Thoracic aorta (tissue), 2 donors: ENCODE measurements around the gene RMRP. TPM values are rescaled to one million over a fixed set of nuclear protein-coding genes. Genes with fewer than 3 reads are reported as not detected.

Source experiments
- ATAC-seq: fragments of 150-250 bp; one replicate; pipeline ENCODE4 v1.8.0; 2017; ENCODE audit warnings: low read depth; ENCODE audit not compliant: insufficient number of reproducible peaks, low FRiP score
- DNase-seq: peaks from one replicate; pipeline ENCODE4 v3.0.0-alpha.2; 2020; ENCODE audit warnings: low spot score
- H3K27ac ChIP-seq, 2 donors: fragments of 200-600 bp; sonication (generic); 1 replicate in 1 of 2; 2 replicates in 1 of 2; pipeline ENCODE4 v1.5.1; 2016; ENCODE audit warnings: mild to moderate bottlenecking in 2 of 2, moderate library complexity in 2 of 2
- H3K27me3 ChIP-seq: fragments of 200-600 bp; sonication (generic); replicated peaks from 2 replicates; pipeline ENCODE4 v1.6.0; 2016; ENCODE audit warnings: mild to moderate bottlenecking; ENCODE audit not compliant: insufficient read depth
- H3K36me3 ChIP-seq: fragments of 200-600 bp; sonication (generic); one replicate; pipeline ENCODE4 v1.5.1; 2016
- H3K4me1 ChIP-seq, 2 donors: fragments of 200-600 bp; sonication (generic); 1 replicate in 1 of 2; 2 replicates in 1 of 2; pipeline versions ENCODE4 v1.5.1 to v1.6.0; 2016; ENCODE audit warnings: low read depth in 2 of 2, mild to moderate bottlenecking in 1 of 2; ENCODE audit not compliant: control insufficient read depth in 1 of 2
- H3K4me3 ChIP-seq: fragments of 200-600 bp; sonication (generic); 2 replicates; pipeline ENCODE4 v1.5.1; 2016; ENCODE audit warnings: mild to moderate bottlenecking
- H3K9me3 ChIP-seq: fragments of 200-600 bp; sonication (generic); 2 replicates; pipeline ENCODE4 v1.5.1; 2016
- CTCF ChIP-seq: fragments of 200-600 bp; sonication (generic); IDR thresholded peaks from one replicate; pipeline ENCODE4 v1.5.1; 2019; ENCODE audit warnings: antibody characterized with exemption
- total RNA-seq, 2 donors: library from RNA; depleted of rRNA; stranded (reverse); fragments of >200 nt; gene quantifications; one replicate each; pipeline versions ENCODE4 v1.1.0 to v1.2.3, GENCODE V29; 2016

The RMRP gene
- total RNA-seq, 2 donors from 2014 or later = 1,550 to 5,543 TPM

- H3K27ac ChIP-seq = peak overlapping the region; percentile 99 to 100
- H3K4me1 ChIP-seq = peaks cover 6 to 52% of the 10 kb centered on the region in 2 donors
- H3K9me3 ChIP-seq = no peaks in the 10 kb centered on the region
- peaks cover 59% of the 10 kb centered on the region for H3K36me3 ChIP-seq
- H3K4me3 ChIP-seq = peak overlapping the region; percentile 94
- no peak for TF ChIP-seq CTCF
- no peak for DNase-seq
- H3K27me3 ChIP-seq = no peaks in the 10 kb centered on the region
- ATAC-seq = no peak
Observed at GRCh38 chr9:35682520-35683315, 24.9 kb upstream of the RMRP start.

GRCh38 chr9:35682051-35682450 is 24.2 kb upstream of the RMRP start:
- H3K27me3 ChIP-seq = no peaks in the 10 kb centered on the region
- no peak overlapping the region for H3K4me3 ChIP-seq
- DNase-seq = no peak
- H3K27ac ChIP-seq = peak overlapping the region; percentile 99 to 100
- ATAC-seq = no peak
- TF ChIP-seq CTCF = no peak
- H3K4me1 ChIP-seq = peaks cover 6 to 58% of the 10 kb centered on the region in 2 donors
- no peaks in the 10 kb centered on the region for H3K9me3 ChIP-seq
- H3K36me3 ChIP-seq = peaks cover 53% of the 10 kb centered on the region

GRCh38 chr9:35681341-35682002 is 23.7 kb upstream of the RMRP start:
- Histone ChIP-seq H3K4me3 (no peak overlapping the region), H3K27me3 (no peaks in the 10 kb centered on the region), H3K4me1 (peaks cover 7 to 62% of the 10 kb centered on the region in 2 donors), H3K9me3 (no peaks in the 10 kb centered on the region), H3K36me3 (peaks cover 47% of the 10 kb centered on the region), H3K27ac (peak overlapping the region; percentile 99 to 100)
- ATAC-seq = no peak
- TF ChIP-seq CTCF = no peak
- no peak for DNase-seq

- H3K4me1 ChIP-seq = peaks cover 15 to 69% of the 10 kb centered on the region in 2 donors
- peak overlapping the region; percentile 63 to 100 for H3K27ac ChIP-seq
- ATAC-seq (peak; percentile 20), DNase-seq (no peak)
- TF ChIP-seq CTCF = no peak
- no peak overlapping the region for H3K4me3 ChIP-seq
- no peaks in the 10 kb centered on the region for H3K27me3 ChIP-seq
- H3K9me3 ChIP-seq = no peaks in the 10 kb centered on the region
- H3K36me3 ChIP-seq = peaks cover 37% of the 10 kb centered on the region
Observed at GRCh38 chr9:35680331-35681105, 22.7 kb upstream of the RMRP start.
